IMR-90 (cell line): ENCODE data around the gene SPZ1.
"Not testable (repeated sequence)": the region's sequence is repeated elsewhere in the genome, so short reads cannot be mapped to it uniquely, and the experiment has no call there.

ENCODE experiments used
- BHLHE40 ChIP-seq: fragments of 150-350 bp; IDR thresholded peaks from 2 replicates; pipeline ENCODE4 v1.6.1; 2016; ENCODE audit warnings: mild to moderate bottlenecking, low read depth, low read length
- CEBPB ChIP-seq: IDR thresholded peaks from 2 replicates; pipeline ENCODE4 v1.6.1; 2012; ENCODE audit warnings: low read depth, low read length, improper control_type of control experiment
- CTCF ChIP-seq: conservative IDR thresholded peaks from 2 replicates; pipeline ENCODE4 v1.5.1; 2012; ENCODE audit warnings: mild to moderate bottlenecking, low read depth, low read length, improper control_type of control experiment
- MXI1 ChIP-seq: IDR thresholded peaks from 2 replicates; pipeline ENCODE4 v1.6.1; 2012; ENCODE audit warnings: low read depth, mild to moderate bottlenecking, low read length, moderate library complexity, borderline replicate concordance
- POLR2A ChIP-seq: IDR thresholded peaks from 2 replicates; pipeline ENCODE4 v1.6.1; 2012; ENCODE audit warnings: mild to moderate bottlenecking, low read depth, low read length
- RAD21 ChIP-seq: IDR thresholded peaks from 2 replicates; pipeline ENCODE4 v1.6.1; 2012; ENCODE audit warnings: low read length, improper control_type of control experiment
- RCOR1 ChIP-seq: IDR thresholded peaks from 2 replicates; pipeline ENCODE4 v1.6.1; 2012; ENCODE audit warnings: mild to moderate bottlenecking, low read length, improper control_type of control experiment; ENCODE audit not compliant: insufficient replicate concordance
- RFX5 ChIP-seq: IDR thresholded peaks from 2 replicates; pipeline ENCODE4 v1.8.0; 2012; ENCODE audit warnings: low read depth, mild to moderate bottlenecking, low read length, moderate library complexity
- SMC3 ChIP-seq: fragments of 150-350 bp; IDR thresholded peaks from 2 replicates; pipeline ENCODE4 v1.6.1; 2016; ENCODE audit warnings: low read depth, mild to moderate bottlenecking, antibody characterized with exemption, low read length, moderate library complexity
- USF2 ChIP-seq: fragments of 150-350 bp; IDR thresholded peaks from 2 replicates; pipeline ENCODE4 v1.6.1; 2017; ENCODE audit warnings: mild to moderate bottlenecking, antibody characterized with exemption, low read length, low read depth

- TF ChIP-seq USF2, POLR2A, CTCF, RCOR1, CEBPB, RFX5, RAD21, SMC3, BHLHE40, MXI1: not testable (repeated sequence)
Observed at GRCh38 chr5:80300796-80301195, 19.0 kb upstream of the SPZ1 start.
